Thyroid gland (tissue), 4 donors: Measurements from ENCODE around the gene ZNF618. TPM values are rescaled to one million over a fixed set of nuclear protein-coding genes. Genes with fewer than 3 reads are reported as not detected.

Experiments used
- DNase-seq, 2 donors: peaks; one replicate each; pipeline ENCODE4 v3.0.0-alpha.2; 2019
- H3K27ac ChIP-seq, 3 donors: fragments of 200-600 bp; sonication (generic); 1 replicate in 2 of 3; 2 replicates in 1 of 3; pipeline ENCODE4 v1.5.1; 2016 to 2019; ENCODE audit warnings: mild to moderate bottlenecking in 1 of 3, moderate library complexity in 1 of 3
- H3K27me3 ChIP-seq: fragments of 200-600 bp; sonication (generic); one replicate; pipeline ENCODE4 v1.5.1; 2019
- H3K36me3 ChIP-seq, 2 donors: fragments of 200-600 bp; sonication (generic); one replicate each; pipeline ENCODE4 v1.5.1; 2016 to 2019
- H3K4me1 ChIP-seq, 2 donors: fragments of 200-600 bp; sonication (generic); one replicate each; pipeline ENCODE4 v1.5.1; 2017 to 2019
- H3K4me3 ChIP-seq, 3 donors: fragments of 200-600 bp; sonication (generic); replicated peaks in 1 of 3; 1 replicate in 2 of 3; 2 replicates in 1 of 3; pipeline ENCODE4 v1.5.1; 2016; ENCODE audit warnings: mild to moderate bottlenecking in 1 of 3
- H3K9me3 ChIP-seq: fragments of 200-600 bp; sonication (generic); one replicate; pipeline ENCODE4 v1.5.1; 2017
- CTCF ChIP-seq, 6 experiments: fragments of 200-600 bp in 3 of 6; fragments of 450-650 bp in 3 of 6; sonication (generic) in 3 of 6; IDR thresholded peaks; one replicate each; pipeline ENCODE4 v1.5.1; 2016 to 2019; ENCODE audit warnings: antibody characterized with exemption in 6 of 6, mild to moderate bottlenecking in 2 of 6, inconsistent platforms in 1 of 6, moderate library complexity in 1 of 6
- POLR2A ChIP-seq, 2 donors: fragments of 450-650 bp; IDR thresholded peaks; one replicate each; pipeline ENCODE4 v1.6.1; 2017; ENCODE audit warnings: antibody characterized with exemption in 2 of 2, mild to moderate bottlenecking in 2 of 2, moderate library complexity in 1 of 2
- WGBS, 2 donors: methylation state at CpG; one replicate each; pipeline ENCODE4 v1.1.5; 2017; 5-methylcytosine and 5-hydroxymethylcytosine counted together
- intact Hi-C: fragments of 100-400 bp; cut with DNase I; formaldehyde crosslinking; loops from one replicate; pipeline ENCODE4 v1.15.1; 2023
- total RNA-seq, 4 donors: library from RNA; depleted of rRNA; stranded (reverse); fragments of >200 nt; gene quantifications; one replicate each; pipeline ENCODE4 v1.2.3, GENCODE V29; 2016

Gene ZNF618
- total RNA-seq, 4 donors from 2014 or later, result 9.9 to 17.5 (median 15.5) TPM

- Histone ChIP-seq H3K27ac (no peak overlapping the region), H3K36me3 (no peaks in the 10 kb centered on the region), H3K4me3 (no peak overlapping the region), H3K27me3 (no peaks in the 10 kb centered on the region), H3K4me1 (peaks cover 5 to 19% of the 10 kb centered on the region in 2 donors), H3K9me3 (no peaks in the 10 kb centered on the region)
- DNase-seq, result no peak
- no peak for TF ChIP-seq POLR2A (IDR thresholded peaks at IDR 0.05)
- no peak for TF ChIP-seq CTCF (IDR thresholded peaks at IDR 0.05)
- intact Hi-C loops, result no loop called here
- 62% methylated on average over 3 of the region's 3 CpGs for WGBS, 2 donors
Measured at GRCh38 chr9:113928269-113928668, 52.2 kb downstream of the ZNF618 start.

DNA sequence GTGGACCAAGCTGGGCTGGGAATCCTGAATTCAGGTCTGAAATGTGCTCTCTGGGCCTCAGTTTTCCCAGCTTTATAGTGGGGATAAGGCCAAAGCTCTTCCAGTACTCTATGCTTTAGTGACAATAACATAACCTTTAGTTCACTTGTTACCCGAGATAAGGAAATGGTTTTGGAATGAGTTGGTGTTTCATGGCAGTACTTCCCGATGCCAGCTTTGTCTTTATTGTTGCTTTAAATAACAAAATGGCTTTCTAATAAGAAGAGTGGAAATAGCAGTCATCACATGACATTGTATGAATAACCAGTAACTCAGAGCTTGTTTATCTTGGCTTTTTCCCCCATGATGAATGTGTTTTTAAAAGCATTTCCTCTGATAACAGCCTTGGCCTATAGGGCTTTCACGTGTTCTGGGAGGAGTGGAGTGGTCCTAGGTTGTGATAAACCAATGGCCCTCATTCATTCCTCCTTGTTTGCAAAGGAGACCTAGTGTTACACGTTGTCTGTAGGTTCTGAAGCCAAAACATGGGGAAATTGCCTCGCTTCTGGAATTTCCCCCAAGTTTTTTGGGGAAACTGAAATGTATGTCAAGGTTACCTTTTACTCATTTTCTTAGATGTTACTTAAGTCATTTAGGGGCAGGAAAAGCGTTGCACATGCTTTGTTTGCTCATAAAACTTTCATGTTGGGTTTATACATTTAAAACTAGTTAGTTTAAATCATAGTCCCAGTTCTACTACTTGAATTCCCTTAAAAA is 53.7 kb downstream of the ZNF618 start:
- H3K27ac ChIP-seq, result no peak overlapping the region
- no peaks in the 10 kb centered on the region for H3K27me3 ChIP-seq
- intact Hi-C loops, result no loop called here
- DNase-seq, result no peak
- H3K4me3 ChIP-seq, result no peak overlapping the region
- H3K4me1 ChIP-seq, result peaks cover 5 to 25% of the 10 kb centered on the region in 2 donors
- 66 to 75% methylated on average over 6 of the region's 6 CpGs for WGBS, 2 donors
- H3K36me3 ChIP-seq, result no peaks in the 10 kb centered on the region
- no peaks in the 10 kb centered on the region for H3K9me3 ChIP-seq
- no peak for TF ChIP-seq POLR2A (IDR thresholded peaks at IDR 0.05)
- TF ChIP-seq CTCF (IDR thresholded peaks at IDR 0.05), result no peak

GRCh38 chr9:113930390-113930783 is 54.3 kb downstream of the ZNF618 start:
- TF ChIP-seq CTCF (IDR thresholded peaks at IDR 0.05) (no peak), POLR2A (IDR thresholded peaks at IDR 0.05) (no peak)
- H3K9me3 ChIP-seq, result no peaks in the 10 kb centered on the region
- no peak overlapping the region for H3K4me3 ChIP-seq
- no peak for DNase-seq
- H3K36me3 ChIP-seq, result no peaks in the 10 kb centered on the region
- WGBS, 2 donors, result 87 to 89% methylated on average over 5 of the region's 5 CpGs
- no peak overlapping the region for H3K27ac ChIP-seq
- intact Hi-C loops, result no loop called here
- peaks cover 5 to 25% of the 10 kb centered on the region in 2 donors for H3K4me1 ChIP-seq
- no peaks in the 10 kb centered on the region for H3K27me3 ChIP-seq

DNA sequence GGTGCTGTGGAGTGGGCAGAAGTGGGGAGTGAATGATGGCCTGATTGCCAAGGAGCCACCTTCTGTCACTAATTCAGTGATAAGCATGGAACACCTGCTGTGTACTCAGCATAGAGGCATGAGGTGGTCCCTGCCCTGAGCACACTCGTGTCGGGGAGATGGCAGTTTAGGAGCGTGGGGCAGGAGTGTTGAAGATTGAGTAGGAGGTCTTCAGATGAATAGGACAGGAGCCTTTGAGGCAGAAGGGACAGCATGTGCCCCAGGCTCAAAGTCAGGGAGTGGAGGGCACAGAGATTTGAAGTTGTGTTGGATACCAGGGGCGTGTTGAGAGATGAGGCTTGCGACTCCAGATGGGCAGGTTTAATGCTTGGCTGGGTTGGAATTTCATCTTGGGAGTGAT is 55.0 kb downstream of the ZNF618 start:
- 89 to 92% methylated on average over 5 of the region's 5 CpGs for WGBS, 2 donors
- H3K27ac ChIP-seq, result no peak overlapping the region
- no peak overlapping the region for H3K4me3 ChIP-seq
- intact Hi-C loops, result no loop called here
- peaks cover 5 to 25% of the 10 kb centered on the region in 2 donors for H3K4me1 ChIP-seq
- no peaks in the 10 kb centered on the region for H3K9me3 ChIP-seq
- TF ChIP-seq POLR2A (IDR thresholded peaks at IDR 0.05) (no peak), CTCF (IDR thresholded peaks at IDR 0.05) (no peak)
- DNase-seq, result no peak
- H3K27me3 ChIP-seq, result no peaks in the 10 kb centered on the region
- H3K36me3 ChIP-seq, result no peaks in the 10 kb centered on the region

- 94 to 95% methylated on average over 4 of the region's 4 CpGs for WGBS, 2 donors
- no peaks in the 10 kb centered on the region for H3K9me3 ChIP-seq
- no peaks in the 10 kb centered on the region for H3K27me3 ChIP-seq
- DNase-seq, result no peak
- peaks cover 10 to 25% of the 10 kb centered on the region in 2 donors for H3K4me1 ChIP-seq
- TF ChIP-seq CTCF (IDR thresholded peaks at IDR 0.05) (no peak), POLR2A (IDR thresholded peaks at IDR 0.05) (no peak)
- no peak overlapping the region for H3K4me3 ChIP-seq
- H3K27ac ChIP-seq, result no peak overlapping the region
- intact Hi-C loops, result no loop called here
- H3K36me3 ChIP-seq, result no peaks in the 10 kb centered on the region
Measured at GRCh38 chr9:113931777-113932176, 55.7 kb downstream of the ZNF618 start.
